Stimulated activated CD8-positive, alpha-beta memory T cell treated with anti-CD3 and anti-CD28 coated beads, Interleukin-7, amount 100 ng/mL, for 24 hours (primary cell): ENCODE results near the gene APOBEC3A.
A peak's percentile ranks its signal among the peaks of the same experiment; 100 is the strongest.
"Not testable (repeated sequence)": the region's sequence is repeated elsewhere in the genome, so short reads cannot be mapped to it uniquely, and the experiment has no call there.

ENCODE experiments used
- DNase-seq: peaks from one replicate; pipeline ENCODE4 v3.0.0-alpha.2; 2020; ENCODE audit warnings: low read depth

APOBEC3A gene

DNA sequence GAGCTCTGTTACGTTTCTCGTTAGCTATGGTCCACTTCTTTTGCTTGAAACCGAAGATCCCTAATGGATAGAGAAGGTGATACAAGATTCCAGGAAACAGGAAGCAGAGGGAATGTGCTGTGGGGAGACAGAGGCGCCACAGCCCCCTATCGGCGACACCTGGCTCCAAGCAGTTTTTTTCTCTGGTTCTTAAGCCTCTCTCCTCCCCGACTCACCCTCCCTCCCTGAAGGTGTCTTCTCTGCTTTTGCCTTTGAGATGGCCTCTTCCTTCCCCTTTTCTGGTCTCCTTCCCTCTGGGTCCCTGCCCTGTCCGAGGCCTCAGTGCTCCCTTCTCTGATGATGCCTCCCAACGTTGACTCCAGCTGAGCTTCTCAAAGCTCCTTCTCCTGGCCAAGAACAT is 14.2 kb upstream of the APOBEC3A start:
- no peak for DNase-seq

DNA sequence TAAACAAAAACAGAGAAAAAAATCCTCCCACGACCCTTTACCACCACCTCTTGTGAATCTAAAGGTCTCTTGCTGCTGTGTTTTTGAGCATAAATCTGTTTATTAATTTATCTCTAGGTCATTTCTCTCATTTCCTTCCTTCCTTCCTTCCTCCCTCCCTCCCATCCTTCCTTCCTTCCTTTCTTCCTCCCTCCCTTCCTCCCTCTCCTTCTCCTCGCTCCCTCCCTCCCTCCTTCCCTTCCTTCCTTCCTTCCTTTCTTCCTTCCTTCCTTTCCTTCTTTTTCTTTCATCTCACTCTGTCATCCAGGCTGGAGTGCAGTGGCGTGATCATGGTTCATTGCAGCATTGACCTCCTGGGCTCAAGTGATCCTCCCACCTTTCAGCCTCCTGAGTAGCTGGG is 13.5 kb upstream of the APOBEC3A start:
- DNase-seq = no peak

DNA sequence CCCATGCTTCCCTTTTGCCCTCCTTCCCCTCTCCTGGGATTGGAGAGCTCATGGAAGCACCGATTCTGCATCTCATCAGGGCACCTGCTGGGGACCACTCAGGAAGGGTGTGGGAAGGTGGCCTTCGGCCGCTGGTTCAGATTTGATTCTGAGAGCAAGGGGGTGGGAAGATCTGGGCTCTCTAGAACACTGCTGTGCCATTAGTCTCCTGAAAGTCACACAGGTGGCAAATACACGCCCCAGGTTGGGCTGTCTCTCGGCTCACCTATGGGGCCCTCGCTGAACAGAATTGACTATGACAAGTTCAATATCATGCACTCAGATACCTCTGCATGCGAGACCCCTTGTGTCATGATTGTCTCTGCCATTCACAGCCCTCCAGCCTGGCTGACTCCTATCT is 12.8 kb upstream of the APOBEC3A start:
- no peak for DNase-seq

DNA sequence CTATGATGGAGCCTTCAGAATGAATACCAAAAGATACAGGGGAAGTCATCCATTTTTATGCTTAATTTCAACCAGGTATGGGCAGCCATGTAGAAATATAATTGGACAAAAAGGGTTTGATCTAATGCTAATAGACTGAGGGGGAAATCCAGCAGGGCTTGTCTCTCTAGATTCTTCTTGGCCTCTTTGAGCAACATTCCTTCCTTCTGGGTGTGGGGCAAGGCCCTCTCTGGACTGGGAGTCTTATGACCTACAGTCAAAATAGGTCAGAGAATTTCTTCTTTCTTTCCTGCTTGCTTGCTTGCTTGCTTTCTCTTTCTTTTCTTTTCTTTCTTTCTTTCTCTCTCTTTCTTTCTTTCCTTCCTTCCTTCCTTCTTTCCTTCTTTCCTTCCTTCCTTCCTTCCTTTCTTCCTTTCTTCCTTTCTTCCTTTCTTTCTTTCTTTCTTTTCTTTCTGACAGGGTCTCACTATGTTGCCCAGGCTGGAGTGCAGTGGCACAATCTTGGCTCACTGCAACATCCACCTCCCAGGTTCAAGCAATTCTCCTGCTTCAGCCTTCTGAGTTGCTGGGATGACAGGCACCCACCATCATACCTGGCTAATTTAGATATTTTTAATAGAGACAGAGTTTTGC is 11.6 kb upstream of the APOBEC3A start:
- not testable (repeated sequence) for DNase-seq

DNA sequence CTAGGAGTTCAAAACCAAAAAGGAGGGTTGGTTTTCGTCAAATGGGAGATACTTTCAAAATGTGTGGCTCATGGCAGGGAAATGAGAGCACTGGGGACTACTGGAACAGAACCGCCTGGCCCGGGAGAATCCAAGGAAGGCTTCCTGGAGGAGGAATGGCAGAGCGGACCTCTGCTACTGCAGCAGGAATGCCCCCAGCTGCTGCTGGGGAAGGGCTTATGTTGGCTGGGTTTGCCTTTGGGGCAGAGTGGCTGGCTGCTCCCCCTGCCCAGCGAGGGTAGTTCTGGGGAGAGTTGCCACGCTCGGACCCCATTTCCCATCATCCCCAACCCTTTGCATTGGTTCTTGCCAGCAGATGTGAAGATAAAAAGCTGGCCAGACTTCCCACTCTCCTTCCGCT is 10.6 kb upstream of the APOBEC3A start:
- DNase-seq = no peak

DNA sequence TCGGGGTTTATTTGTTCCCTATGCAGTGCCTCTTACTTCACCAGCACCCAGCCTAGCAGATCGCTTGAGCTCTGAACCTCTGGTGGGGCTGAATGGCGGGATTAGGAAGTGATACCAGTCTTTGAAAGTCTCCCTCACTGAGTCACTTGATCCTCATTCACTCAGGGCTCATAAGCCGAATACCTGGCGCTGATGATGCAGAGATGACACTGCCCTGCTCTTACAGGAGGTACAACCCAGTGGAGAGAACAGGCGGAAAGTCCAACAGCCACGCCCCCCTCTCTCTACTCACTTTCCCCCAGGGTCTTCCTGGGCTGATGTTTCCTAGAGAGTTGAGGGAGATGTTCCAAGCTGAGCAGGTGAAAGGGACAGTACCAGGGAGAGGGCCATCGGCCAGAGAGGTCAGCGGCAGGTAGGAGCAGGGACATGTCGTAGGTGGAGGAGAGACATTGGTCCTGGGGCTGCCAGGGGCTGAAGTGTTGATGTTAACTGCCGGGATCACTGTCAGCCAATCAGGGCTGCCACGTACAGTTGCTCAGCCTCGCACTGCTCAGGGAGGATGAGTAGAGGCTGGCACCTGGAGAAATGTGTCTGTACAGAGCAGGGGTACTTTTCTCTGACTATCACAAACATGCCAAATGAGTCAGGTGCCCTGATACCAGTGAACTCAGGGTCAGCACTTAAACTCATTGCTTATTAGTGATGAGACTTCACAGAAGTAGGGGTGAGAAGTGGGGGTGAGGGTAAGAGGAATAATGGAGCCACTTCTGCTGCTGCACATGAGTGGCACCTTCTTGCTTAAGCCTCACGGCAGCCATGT is 9.9 kb upstream of the APOBEC3A start:
- DNase-seq = no peak

DNA sequence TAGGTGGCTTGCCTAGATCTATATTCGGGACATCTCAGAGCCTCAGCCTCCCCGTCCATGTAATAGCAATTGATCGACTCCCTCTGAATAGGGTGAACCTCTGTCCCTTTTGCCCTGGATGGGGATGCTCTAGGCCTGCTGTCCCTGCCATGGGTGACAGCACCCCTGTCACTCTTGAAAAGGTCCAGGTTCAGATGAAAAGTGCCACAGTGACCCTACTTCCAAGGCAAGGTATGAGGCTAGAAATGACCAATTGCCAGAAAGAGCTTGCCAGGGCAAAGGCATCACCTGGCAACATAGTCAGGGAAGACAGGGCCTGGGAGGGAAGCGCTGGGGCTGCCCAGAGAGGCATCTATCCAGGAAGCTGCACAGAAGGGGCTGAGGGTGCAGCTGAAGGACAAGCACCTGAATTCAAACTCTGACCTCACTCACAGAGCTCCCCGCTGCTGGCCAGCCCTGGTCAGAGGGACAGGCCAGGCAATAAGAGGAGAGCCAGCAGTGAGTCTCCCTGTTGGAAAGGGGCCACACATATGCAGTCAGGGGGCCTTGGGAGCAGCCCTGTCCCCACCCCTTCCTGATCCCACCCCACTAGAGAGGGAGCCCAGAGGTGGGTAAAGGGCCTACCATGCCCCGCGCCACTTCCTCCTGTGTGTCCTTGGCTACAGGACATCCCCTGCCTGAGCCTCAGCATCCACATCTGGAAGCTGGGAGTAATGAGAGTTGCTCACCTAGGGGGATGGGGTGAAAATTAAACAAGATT is 9.0 kb upstream of the APOBEC3A start:
- no peak for DNase-seq

DNA sequence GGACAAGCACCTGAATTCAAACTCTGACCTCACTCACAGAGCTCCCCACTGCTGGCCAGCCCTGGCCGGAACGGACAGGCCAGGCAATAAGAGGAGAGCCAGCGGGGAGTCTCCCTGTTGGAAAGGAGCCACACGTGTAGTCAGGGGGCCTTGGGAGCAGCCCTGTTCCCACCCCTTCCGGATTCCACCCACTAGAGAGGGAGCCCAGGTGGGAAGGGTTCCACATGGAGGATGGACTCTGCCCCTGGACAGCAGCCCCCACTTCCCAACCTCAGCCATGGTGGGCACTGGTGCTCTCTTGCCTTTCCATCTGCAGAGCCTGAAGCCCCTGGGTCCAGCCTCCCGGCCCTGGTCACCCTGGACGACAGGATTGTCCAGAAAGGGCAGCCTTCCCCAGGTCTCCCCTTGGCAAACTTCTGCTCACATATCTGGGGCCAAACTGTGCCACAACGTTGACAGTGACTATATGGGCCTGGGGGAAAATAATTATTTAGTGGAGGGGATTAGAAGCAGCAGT is 7.5 kb upstream of the APOBEC3A start:
- DNase-seq = no peak

DNA sequence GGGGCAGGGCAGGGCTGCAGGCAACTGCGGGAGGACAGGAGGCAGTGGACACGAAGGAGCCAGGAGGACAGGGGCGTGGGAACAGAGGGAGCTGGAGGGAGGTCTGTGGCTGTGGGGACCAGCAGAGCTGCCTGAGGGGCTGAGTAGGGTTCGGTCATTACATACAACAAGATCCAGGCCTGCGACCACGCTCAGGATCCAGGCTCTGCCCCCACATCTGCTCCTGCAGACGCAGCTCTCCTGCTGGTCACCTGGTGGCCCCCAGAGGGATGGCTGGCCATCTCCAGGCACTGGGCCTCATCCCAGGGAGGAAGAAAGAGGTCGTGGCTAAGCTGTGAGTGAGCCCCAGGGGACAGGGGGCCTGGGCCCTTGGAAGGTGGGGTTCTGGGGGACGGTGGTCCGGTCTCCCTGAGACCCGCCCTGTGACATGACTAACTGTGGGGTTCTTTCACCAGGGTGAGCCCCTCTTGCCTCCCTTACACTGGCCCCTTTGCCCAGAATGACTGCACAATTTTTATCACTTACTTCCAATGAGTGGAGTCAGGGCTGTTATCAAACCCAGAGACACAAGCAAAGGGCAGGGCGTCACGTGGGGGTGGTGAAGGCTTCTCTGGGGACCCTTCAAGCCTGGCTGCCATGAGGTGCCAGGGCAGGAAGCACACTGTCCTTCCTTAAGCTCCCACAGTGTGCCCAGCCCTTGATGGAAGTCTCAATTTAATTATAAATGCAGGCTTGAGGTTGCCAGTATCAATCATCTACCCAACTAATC is 6.7 kb upstream of the APOBEC3A start:
- no peak for DNase-seq

DNA sequence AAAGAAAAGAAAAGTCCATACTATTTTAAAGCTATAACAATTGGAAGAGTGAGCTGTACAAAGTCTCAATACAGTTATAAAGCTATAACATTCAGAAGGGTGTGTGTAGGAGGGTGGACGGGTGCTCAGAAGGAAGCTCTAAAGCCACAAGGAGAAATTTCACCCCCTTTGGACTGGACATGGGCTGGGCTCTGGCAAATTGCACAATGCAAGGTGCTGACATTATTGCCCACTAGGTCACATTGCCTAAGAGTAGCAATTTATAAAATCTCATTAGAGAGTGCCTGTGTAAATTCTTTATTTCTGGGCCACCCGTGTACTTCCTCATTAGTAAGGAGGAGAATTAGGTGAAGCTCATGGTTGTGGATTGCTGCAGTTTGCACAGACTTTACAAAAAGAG is 5.7 kb upstream of the APOBEC3A start:
- DNase-seq = no peak

DNA sequence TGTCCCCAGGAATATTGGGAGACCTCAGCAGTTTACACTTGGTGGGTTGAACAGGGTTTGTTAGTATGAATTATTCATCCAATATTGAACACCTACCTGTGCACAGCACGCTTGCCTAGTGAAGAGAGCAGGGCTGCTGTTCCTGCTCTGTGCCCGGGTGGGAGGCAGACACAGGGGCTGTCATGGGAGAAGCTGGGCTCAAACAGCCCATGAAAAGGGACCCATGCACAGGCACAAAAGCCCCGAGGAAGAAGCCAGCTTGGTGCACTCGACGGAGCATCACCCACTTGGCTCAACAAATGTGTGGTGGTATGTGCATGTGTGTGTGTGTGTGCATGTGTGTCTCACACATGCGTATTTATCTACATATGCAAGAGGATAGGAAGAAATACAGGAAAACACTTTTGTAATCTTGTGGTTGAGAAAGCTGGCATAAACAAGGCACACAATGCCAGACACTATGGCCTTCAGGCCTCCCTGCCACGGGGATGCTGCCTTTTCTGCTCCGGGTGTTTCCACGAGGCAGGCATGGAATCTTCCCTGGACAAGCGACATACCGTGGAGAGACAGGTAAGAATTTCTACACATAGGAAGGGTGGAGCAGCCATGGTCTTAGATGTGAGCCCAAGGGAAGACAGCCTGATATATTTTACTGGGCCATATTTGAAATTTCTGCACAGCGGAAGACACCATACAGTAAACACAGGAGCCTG is 5.0 kb upstream of the APOBEC3A start:
- no peak for DNase-seq

DNA sequence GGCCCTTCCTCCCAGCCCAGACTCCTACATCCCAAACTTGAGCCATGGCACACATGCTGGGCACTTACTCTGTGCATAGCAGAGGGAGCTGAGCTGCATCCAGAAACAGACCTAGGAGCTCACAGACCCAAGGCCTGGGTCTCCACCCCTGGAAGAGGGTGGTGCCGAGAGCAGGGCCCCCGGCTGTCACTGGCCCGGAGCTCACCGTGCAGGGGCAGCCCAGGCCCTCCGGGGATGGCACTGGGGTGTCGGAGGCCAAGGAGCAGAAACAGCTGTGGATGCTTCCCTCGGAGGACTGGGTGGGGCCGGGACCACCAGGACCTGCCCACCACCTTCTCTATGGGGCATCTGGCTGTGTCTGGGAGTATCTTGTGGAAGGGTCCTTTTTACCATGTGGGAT is 4.3 kb upstream of the APOBEC3A start:
- DNase-seq = no peak

DNA sequence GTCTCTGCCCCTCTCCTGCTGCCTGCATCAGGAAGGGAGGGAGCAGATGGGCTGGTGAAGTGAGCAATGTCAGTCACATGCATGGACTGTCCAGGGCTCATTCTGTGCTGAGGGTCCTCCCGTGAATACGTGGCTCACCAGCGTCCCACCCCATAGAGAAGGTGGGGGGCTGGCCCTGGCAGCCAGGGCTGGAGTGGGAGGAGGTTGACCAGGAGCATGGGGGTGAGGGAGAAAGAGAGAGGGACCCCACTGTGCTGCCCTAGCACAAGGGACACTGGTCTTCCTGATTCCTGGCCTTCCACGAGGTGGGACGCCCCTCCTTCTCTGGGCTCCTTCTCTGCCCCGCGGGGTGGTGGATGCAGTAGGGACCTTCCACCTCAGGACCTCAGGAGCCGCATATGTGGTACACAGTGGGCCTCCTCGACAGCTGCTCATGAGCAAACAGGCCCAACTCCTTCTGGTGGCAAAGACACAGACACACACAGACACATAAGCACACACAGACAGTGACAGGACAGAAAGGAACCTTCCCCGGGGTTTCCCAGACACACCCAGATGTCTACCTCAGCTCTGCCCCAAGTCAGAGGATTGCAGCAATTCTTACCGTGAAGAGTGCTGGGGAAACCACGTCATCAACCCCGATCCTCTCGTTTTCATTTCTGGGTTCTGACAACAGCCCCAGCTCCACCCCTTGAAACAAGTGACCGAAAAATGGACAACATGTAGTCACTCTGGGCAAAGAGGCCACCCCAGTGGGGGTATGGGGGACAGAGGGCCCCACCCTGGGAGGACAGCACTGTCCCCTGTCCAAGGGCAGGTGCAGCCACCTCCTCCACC is 3.6 kb upstream of the APOBEC3A start:
- DNase-seq = peak; percentile 44

DNA sequence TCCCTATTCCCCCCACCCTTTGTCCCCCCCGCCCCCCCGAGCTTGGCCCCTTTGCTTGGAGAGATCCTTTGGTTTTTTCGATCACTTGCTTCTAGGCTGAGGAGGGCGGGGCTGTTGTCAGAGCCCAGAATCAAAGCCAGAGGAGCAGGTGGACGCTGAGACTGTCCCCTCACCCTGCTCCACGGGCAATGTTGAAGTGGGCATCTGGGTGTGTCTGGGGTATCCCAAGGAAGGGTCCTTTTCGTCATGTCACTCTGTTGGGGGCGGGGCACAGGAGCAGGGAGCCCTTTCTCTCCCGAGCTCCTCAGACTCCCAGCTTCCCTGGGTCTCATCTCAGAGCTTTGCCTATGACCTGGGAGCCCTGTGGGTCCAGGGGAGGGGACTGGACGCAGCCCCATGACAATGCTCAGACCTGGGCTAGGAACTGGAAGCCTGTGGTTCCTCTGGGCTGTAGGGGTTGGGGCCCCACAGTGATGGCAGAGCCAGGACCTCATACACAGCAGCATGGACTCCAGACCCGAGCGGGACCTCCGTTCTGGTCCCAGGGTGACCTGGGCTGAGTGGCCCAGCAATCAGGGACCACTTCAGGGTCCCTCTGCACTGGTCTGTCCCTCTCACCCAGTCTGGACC is 2.9 kb upstream of the APOBEC3A start:
- no peak for DNase-seq

DNA sequence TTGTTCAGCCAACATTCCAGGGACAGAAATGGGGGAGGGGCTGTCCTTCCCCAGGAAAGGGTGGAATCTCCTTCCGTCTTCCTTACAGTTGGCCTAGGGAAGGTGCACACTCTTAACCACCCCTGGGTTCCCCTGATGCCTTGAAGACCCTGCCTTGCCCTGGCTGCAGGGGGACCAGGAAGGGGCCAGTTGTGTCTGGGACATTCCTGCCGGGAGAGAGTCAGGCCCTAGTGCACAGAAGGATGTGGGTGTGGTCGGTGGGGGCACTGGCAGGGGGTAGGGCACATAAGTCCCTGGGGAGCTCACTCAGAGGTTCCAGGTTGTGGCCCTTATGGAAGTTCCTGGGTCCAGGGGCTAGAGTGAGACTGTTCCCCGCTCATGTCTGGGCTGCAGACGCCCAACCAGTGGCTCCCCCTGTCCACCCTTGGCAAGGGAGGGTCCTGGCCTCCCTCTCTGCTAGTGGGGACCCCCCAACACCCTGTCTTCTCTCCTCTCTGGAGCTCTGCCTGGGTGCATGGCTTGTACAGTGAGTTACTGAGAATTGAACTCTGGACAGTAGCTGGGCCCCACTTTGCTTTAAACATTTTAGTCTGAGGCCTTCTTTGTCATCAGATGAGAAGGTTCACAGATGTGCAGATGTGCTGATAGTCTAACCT is 2.0 kb upstream of the APOBEC3A start:
- no peak for DNase-seq

DNA sequence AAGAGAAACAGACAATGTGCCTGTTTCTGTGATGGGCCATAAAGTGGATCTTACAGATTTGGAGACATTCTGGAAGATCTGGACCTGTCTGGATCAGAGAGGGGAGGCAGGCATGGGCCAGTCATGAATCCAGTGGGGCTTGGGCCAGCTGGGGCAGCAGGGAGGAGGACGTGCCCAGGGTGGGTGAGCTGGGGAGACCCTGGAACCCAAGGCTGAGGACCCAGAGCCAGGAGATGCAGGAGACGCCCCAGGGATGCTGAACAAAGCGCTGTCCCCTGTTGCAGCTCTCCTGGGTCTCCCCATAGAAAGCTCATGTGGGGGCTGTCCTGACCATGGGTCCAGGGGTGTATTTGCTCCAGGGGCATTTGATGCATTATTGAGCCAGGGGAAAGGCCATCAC is 1.5 kb upstream of the APOBEC3A start:
- no peak for DNase-seq

DNA sequence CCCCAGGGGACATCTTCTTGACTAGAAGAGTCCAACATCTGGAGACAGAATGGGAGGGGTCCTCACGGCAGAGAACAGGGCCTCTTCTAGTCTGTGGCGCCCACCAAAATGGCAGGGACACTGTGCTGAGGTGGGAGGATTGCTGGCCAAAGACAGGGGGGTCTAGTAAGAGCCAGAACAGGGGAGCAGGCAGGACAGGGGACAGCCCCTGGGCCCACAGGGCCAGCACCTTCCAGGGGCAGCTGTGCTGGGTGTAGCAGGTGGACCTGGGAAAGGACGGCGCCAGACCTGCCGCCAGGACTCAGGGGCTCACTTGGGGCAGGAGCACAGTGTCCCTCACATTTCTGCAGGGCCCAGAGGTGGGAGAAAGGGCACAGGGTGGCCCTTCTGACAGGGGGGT is 858 bp upstream of the APOBEC3A start:
- no peak for DNase-seq

DNA sequence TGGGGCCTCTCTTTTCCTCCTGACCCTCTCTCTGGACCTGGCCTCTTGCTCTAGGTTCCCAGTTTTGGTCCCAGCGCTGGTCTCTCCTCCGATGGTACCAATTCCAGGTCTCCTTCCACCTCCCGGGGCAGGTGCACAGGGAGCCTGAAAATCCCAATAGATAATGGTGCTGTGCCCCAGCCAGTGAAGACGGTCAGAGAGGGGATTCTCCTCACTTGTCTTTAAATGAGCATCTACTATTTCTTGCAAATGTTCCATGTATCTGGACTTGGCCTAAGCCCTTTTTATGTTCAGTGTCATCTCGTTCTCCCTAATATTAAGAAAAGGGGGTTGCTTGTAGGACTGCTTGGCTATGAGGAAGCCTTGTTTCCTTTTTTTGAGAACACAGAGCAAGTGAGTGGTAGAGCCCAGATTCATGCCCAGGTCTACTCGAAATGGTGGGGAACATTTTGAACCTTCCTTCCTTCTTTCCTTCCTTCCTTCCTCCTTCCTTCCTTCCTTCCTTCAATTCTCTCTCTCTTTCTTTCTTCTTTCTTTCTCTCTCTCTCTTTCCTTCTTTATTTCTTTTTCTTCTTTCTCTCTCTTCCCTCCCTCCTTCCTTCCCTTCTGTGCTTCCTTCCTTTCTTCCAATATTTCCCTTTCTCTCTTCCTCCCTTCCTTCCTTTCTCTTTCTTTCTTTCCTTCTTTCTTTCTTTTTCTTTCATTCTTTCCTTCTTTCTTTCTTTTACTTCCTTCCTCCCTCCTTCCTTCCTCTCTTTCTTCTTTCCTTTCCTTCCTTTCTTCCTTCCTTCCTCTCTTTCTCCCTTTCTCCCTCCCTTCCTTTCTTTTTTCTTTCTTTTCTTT is 620 bp downstream of the APOBEC3A start:
- DNase-seq = no peak

DNA sequence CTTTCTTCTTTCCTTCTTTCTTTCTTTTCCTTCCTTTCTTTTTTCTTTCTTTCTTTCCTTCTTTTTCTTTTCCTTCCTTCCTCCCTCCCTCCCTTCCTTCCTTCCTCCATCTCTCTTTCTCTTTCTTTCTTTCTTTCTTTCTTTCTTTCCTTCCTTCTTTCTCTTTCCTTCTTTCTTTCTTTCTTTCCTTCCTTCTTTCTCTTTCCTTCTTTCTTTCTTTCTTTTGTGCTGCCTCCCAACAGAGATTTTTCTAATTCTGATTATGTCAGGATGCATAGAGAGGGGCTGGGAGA is 1.2 kb downstream of the APOBEC3A start:
- not testable (repeated sequence) for DNase-seq
